ENCODE data around the gene CTSG. TPM values are rescaled to one million over a fixed set of nuclear protein-coding genes. Genes with fewer than 3 reads are reported as not detected.
"Not testable (repeated sequence)": the region's sequence is repeated elsewhere in the genome, so short reads cannot be mapped to it uniquely, and the experiment has no call there.

Gene CTSG
- total RNA-seq, 4 donors from 2014 or later: 0.82 TPM; not detected in 3

DNA sequence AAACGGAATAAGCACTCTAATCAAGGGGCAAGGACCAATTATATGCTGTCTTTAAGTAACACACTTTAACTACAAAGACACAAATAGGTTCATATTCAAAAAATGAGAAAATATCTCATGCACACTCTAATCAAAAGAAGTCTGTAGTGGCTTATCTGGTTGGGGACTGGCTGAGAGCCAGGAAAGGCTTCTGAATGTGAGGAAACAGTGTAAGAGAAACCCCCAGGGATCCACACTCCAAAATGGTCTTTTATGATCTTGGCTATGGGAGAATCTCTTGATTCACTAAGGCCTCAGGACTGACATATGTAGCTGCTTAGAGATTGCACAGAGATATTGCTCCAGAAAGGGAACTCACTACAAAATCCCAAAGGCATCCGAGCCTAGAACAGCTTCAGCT lies 10.3 kb downstream of the CTSG start:
- in situ Hi-C loops (cut with MboI; ENCODE audit: low pct_ligation_motif_present in 1 of 4, low pct_unique_long_range_greater_than_20kb in 1 of 4, low sequenced_read_pairs in 3 of 4): no loop called here
- no peaks in the 10 kb centered on the region for H3K4me1 ChIP-seq
- TF ChIP-seq EP300 (IDR thresholded peaks at IDR 0.05; ENCODE audit: low read depth) (no peak), POLR2A (IDR thresholded peaks at IDR 0.05) (no peak), POLR2AphosphoS5 (IDR thresholded peaks at IDR 0.05) (no peak)
- TF ChIP-seq, protein P1, sequence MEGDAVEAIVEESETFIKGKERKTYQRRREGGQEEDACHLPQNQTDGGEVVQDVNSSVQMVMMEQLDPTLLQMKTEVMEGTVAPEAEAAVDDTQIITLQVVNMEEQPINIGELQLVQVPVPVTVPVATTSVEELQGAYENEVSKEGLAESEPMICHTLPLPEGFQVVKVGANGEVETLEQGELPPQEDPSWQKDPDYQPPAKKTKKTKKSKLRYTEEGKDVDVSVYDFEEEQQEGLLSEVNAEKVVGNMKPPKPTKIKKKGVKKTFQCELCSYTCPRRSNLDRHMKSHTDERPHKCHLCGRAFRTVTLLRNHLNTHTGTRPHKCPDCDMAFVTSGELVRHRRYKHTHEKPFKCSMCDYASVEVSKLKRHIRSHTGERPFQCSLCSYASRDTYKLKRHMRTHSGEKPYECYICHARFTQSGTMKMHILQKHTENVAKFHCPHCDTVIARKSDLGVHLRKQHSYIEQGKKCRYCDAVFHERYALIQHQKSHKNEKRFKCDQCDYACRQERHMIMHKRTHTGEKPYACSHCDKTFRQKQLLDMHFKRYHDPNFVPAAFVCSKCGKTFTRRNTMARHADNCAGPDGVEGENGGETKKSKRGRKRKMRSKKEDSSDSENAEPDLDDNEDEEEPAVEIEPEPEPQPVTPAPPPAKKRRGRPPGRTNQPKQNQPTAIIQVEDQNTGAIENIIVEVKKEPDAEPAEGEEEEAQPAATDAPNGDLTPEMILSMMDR (IDR thresholded peaks at IDR 0.05): no peak
- intact Hi-C loops (cut with DNase I; ENCODE audit: low total_unique reads): no loop called here
- no peak for DNase-seq
- H3K36me3 ChIP-seq: no peaks in the 10 kb centered on the region
- no peak overlapping the region for H3K27ac ChIP-seq
- H3K9me3 ChIP-seq: peaks cover 0 to 4% of the 10 kb centered on the region in 2 donors
- no peak overlapping the region for H3K4me3 ChIP-seq
- WGBS, 2 donors (ENCODE audit: low coverage in 1 of 2): 68 to 71% methylated on average over 1 to 2 of the region's 2 CpGs
- H3K27me3 ChIP-seq: no peaks in the 10 kb centered on the region

DNA sequence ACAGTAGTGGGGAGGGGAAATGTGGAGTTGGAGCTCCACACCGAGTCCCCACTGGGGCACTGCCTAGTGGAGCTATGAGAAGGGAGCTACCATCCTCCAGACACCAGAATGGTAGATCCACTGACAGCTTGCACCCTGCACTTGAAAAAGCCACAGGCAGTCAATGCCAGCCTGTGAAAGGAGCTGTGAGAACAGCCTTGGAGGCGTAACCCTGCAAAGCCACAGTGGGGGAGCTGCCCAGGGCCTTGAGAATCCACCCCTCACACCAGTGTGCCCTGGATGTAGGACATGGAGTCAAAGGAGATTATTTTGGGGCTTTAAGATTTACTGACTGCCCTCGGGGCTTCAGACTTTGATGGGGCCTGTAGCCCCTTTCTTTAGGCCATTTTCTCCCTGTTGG lies 12.5 kb downstream of the CTSG start:
- Histone ChIP-seq H3K36me3 (no peaks in the 10 kb centered on the region), H3K27ac (no peak overlapping the region), H3K9me3 (peaks cover 0 to 4% of the 10 kb centered on the region in 2 donors), H3K4me1 (no peaks in the 10 kb centered on the region), H3K27me3 (no peaks in the 10 kb centered on the region), H3K4me3 (no peak overlapping the region)
- DNase-seq: no peak
- 59 to 60% methylated on average over 2 to 3 of the region's 3 CpGs for WGBS, 2 donors (ENCODE audit: low coverage in 1 of 2)
- TF ChIP-seq EP300 (IDR thresholded peaks at IDR 0.05; ENCODE audit: low read depth): no peak
- no peak for TF ChIP-seq POLR2A (IDR thresholded peaks at IDR 0.05)
- TF ChIP-seq, protein P1 (IDR thresholded peaks at IDR 0.05): no peak
- TF ChIP-seq POLR2AphosphoS5 (IDR thresholded peaks at IDR 0.05): no peak
- in situ Hi-C loops (cut with MboI; ENCODE audit: low pct_ligation_motif_present in 1 of 4, low pct_unique_long_range_greater_than_20kb in 1 of 4, low sequenced_read_pairs in 3 of 4): no loop called here
- intact Hi-C loops (cut with DNase I; ENCODE audit: low total_unique reads): no loop called here

DNA sequence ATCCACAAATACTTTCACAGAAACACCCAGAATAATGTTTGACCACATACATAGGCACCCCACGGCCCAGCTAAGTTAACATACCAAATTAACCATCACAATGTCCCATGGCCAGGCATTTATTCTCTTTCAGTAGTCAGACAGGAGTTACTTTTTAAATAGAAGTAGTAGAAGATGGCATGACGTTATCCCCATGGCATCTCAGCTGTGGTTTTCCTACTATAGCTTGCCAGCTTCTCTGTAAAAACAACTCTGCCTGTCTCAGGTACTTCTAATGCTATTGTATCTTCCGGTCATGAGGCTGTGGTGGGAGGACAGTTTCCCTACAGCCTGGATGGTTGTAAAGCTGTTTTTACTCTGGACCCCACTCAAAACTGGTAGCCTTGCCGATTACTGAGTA lies 19.3 kb downstream of the CTSG start:
- intact Hi-C loops (cut with DNase I; ENCODE audit: low total_unique reads): no loop called here
- DNase-seq: no peak
- H3K4me3 ChIP-seq: no peak overlapping the region
- no peaks in the 10 kb centered on the region for H3K9me3 ChIP-seq
- H3K4me1 ChIP-seq: no peaks in the 10 kb centered on the region
- H3K27me3 ChIP-seq: no peaks in the 10 kb centered on the region
- no peak overlapping the region for H3K27ac ChIP-seq
- H3K36me3 ChIP-seq: no peaks in the 10 kb centered on the region
- WGBS, 2 donors (ENCODE audit: low coverage in 1 of 2): 40 to 56% methylated on average over 1 to 4 of the region's 4 CpGs
- in situ Hi-C loops (cut with MboI; ENCODE audit: low pct_ligation_motif_present in 1 of 4, low pct_unique_long_range_greater_than_20kb in 1 of 4, low sequenced_read_pairs in 3 of 4): no loop called here
- no peak for TF ChIP-seq POLR2A (IDR thresholded peaks at IDR 0.05)
- TF ChIP-seq, protein P1 (IDR thresholded peaks at IDR 0.05): no peak
- no peak for TF ChIP-seq EP300 (IDR thresholded peaks at IDR 0.05; ENCODE audit: low read depth)
- no peak for TF ChIP-seq POLR2AphosphoS5 (IDR thresholded peaks at IDR 0.05)

- DNase-seq; H3K4me1 ChIP-seq; H3K36me3 ChIP-seq; intact Hi-C loops (cut with DNase I; ENCODE audit: low total_unique reads); in situ Hi-C loops (cut with MboI; ENCODE audit: low pct_ligation_motif_present in 1 of 4, low pct_unique_long_range_greater_than_20kb in 1 of 4, low sequenced_read_pairs in 3 of 4); H3K27ac ChIP-seq; H3K27me3 ChIP-seq; H3K4me3 ChIP-seq; H3K9me3 ChIP-seq: not testable (repeated sequence)
- 56 to 80% methylated on average over 1 of the region's 1 CpG for WGBS, 2 donors (ENCODE audit: low coverage in 1 of 2)
Observed at GRCh38 chr14:24549064-24549463, 27.0 kb downstream of the CTSG start.

DNA sequence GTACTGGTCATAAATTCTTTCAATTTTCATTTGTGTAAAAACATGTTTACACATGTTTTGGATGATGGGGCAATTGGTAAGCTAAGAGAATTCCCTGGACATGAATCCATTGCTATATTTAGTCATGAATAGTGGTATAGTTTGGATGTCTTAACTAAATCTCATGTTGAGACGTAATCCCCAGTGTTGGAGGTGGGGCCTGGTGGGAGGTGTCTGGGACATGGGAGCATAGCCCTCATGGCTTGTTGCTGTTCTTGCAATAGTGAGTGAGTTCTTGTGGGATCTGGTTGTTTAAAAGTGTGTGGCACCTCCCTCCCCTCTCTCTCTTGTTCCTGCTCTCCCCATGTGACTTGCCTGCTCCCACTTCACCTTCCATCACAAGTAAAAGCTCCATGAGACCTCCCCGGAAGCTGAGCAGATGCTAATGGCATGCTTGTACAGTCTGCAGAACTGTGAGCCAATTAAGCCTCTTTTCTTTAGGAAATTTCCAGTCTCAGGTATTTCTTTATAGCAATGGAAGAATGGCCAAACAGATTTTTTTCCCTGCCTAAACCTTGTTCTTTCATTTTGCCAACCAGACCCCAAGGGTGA lies 33.6 kb downstream of the CTSG start:
- intact Hi-C loops (cut with DNase I; ENCODE audit: low total_unique reads): no loop called here
- WGBS, 2 donors (ENCODE audit: low coverage in 1 of 2): 88 to 100% methylated on average over 1 to 2 of the region's 2 CpGs
- no peaks in the 10 kb centered on the region for H3K9me3 ChIP-seq
- no peaks in the 10 kb centered on the region for H3K4me1 ChIP-seq
- no peak overlapping the region for H3K4me3 ChIP-seq
- no peaks in the 10 kb centered on the region for H3K27me3 ChIP-seq
- H3K36me3 ChIP-seq: no peaks in the 10 kb centered on the region
- no peak for DNase-seq
- TF ChIP-seq, protein P1 (IDR thresholded peaks at IDR 0.05): no peak
- no peak for TF ChIP-seq POLR2AphosphoS5 (IDR thresholded peaks at IDR 0.05)
- no peak for TF ChIP-seq EP300 (IDR thresholded peaks at IDR 0.05; ENCODE audit: low read depth)
- no peak for TF ChIP-seq POLR2A (IDR thresholded peaks at IDR 0.05)
- in situ Hi-C loops (cut with MboI; ENCODE audit: low pct_ligation_motif_present in 1 of 4, low pct_unique_long_range_greater_than_20kb in 1 of 4, low sequenced_read_pairs in 3 of 4): no loop called here
- no peak overlapping the region for H3K27ac ChIP-seq

Measured in transverse colon (tissue), 4 donors.